IMR-90 (cell line): ENCODE results near the gene GJA8. TPM values are rescaled to one million over a fixed set of nuclear protein-coding genes. Genes with fewer than 3 reads are reported as not detected.

Experiments
- ATAC-seq: fragments of 200-7000 bp; cut with Tn5 transposase; 2 replicates; pipeline ENCODE4 v1.9.1; 2020; ENCODE audit warnings: low read depth, mild to moderate bottlenecking, moderate library complexity
- BruUV-seq: library from RNA; stranded (reverse); fragments of 400-500 nt; replicated peaks from 2 replicates; lab custom pipeline; 2021; lab: Mats Ljungman, UMichigan
- CTCF ChIA-PET: fragments of 300-600 bp; formaldehyde crosslinking; extraction: SDS; loops from one replicate; lab custom pipeline; 2021; ENCODE audit warnings: antibody characterized with exemption; lab: Yijun Ruan, JAX
- POLR2A ChIA-PET: fragments of 300-600 bp; sonication (Branson Sonifier 250); formaldehyde crosslinking; loops from one replicate; lab custom pipeline; 2022; ENCODE audit warnings: antibody characterized with exemption; ENCODE audit not compliant: unreplicated experiment; lab: Charles Lee
- DNase-seq: peaks from one replicate; pipeline ENCODE4 v3.0.0; 2013
- H2AFZ ChIP-seq: replicated peaks from 2 replicates; pipeline ENCODE3; 2013; ENCODE audit warnings: low read length, mild to moderate bottlenecking; ENCODE audit not compliant: poor library complexity
- H2AK5ac ChIP-seq: 2 replicates; pipeline ENCODE4 v1.6.1; 2013; ENCODE audit warnings: low read depth, low read length, inconsistent platforms
- H2AK9ac ChIP-seq: replicated peaks from 2 replicates; pipeline ENCODE3; 2013; ENCODE audit warnings: mild to moderate bottlenecking, low read depth, low read length, moderate library complexity; ENCODE audit not compliant: poor library complexity
- H2BK120ac ChIP-seq: 2 replicates; pipeline ENCODE4 v1.6.1; 2013; ENCODE audit warnings: low read depth, low read length, inconsistent platforms
- H2BK15ac ChIP-seq: 3 replicates; pipeline ENCODE4 v1.6.1; 2013; ENCODE audit warnings: low read depth, low read length, inconsistent platforms
- H2BK20ac ChIP-seq: 2 replicates; pipeline ENCODE4 v1.6.1; 2013; ENCODE audit warnings: low read depth, mild to moderate bottlenecking, inconsistent platforms, low read length, moderate library complexity
- H2BK5ac ChIP-seq: 2 replicates; pipeline ENCODE4 v1.6.1; 2013; ENCODE audit warnings: mild to moderate bottlenecking, low read depth, low read length, inconsistent platforms; ENCODE audit not compliant: poor library complexity, severe bottlenecking
- H3K14ac ChIP-seq: replicated peaks from 2 replicates; pipeline ENCODE4 v1.6.1; 2013; ENCODE audit warnings: low read depth, low read length, inconsistent platforms
- H3K18ac ChIP-seq: 2 replicates; pipeline ENCODE4 v1.6.1; 2013; ENCODE audit warnings: low read depth, low read length, control low read depth
- H3K23ac ChIP-seq: 2 replicates; pipeline ENCODE4 v1.6.1; 2013; ENCODE audit warnings: low read depth, low read length, inconsistent platforms
- H3K27ac ChIP-seq: 2 replicates; pipeline ENCODE4 v1.5.1; 2013; ENCODE audit warnings: mild to moderate bottlenecking, control low read depth, low read length; ENCODE audit not compliant: insufficient read depth
- H3K27me3 ChIP-seq: 2 replicates; pipeline ENCODE4 v1.6.1; 2013; ENCODE audit warnings: low read length; ENCODE audit not compliant: control insufficient read depth, insufficient read depth
- H3K36me3 ChIP-seq: 2 replicates; pipeline ENCODE4 v1.6.1; 2013; ENCODE audit warnings: low read length, mixed read lengths; ENCODE audit not compliant: control insufficient read depth, insufficient read depth
- H3K4ac ChIP-seq: 2 replicates; pipeline ENCODE4 v1.6.1; 2013; ENCODE audit warnings: low read depth, low read length, inconsistent platforms
- H3K4me1 ChIP-seq: 2 replicates; pipeline ENCODE4 v1.6.1; 2013; ENCODE audit warnings: low read length, mixed read lengths; ENCODE audit not compliant: control insufficient read depth, insufficient read depth
- H3K4me2 ChIP-seq: 2 replicates; pipeline ENCODE4 v1.6.1; 2013; ENCODE audit warnings: low read depth, mild to moderate bottlenecking, control low read depth, low read length, moderate library complexity
- H3K4me3 ChIP-seq: 2 replicates; pipeline ENCODE4 v1.5.1; 2013; ENCODE audit warnings: low read depth, mild to moderate bottlenecking, control low read depth, low read length, moderate library complexity; ENCODE audit not compliant: insufficient read depth
- H3K56ac ChIP-seq: 2 replicates; pipeline ENCODE4 v1.6.1; 2013; ENCODE audit warnings: low read length, inconsistent platforms; ENCODE audit not compliant: insufficient read depth; ENCODE audit errors: extremely low read depth
- H3K79me1 ChIP-seq, 2 experiments: 2 replicates each; pipeline ENCODE4 v1.6.1; 2013; ENCODE audit warnings: low read length in 2 of 2, inconsistent platforms in 1 of 2, low read depth in 1 of 2
- H3K9ac ChIP-seq: 2 replicates; pipeline ENCODE4 v1.6.1; 2013; ENCODE audit warnings: low read depth, low read length, control low read depth
- H3K9me1 ChIP-seq: 2 replicates; pipeline ENCODE4 v1.6.1; 2013; ENCODE audit warnings: low read length, inconsistent platforms; ENCODE audit not compliant: insufficient read depth
- H3K9me3 ChIP-seq: 2 replicates; pipeline ENCODE4 v1.6.1; 2013; ENCODE audit warnings: low read length; ENCODE audit not compliant: control insufficient read depth, insufficient read depth
- H4K20me1 ChIP-seq: 2 replicates; pipeline ENCODE4 v1.6.1; 2013; ENCODE audit warnings: low read length, inconsistent platforms; ENCODE audit not compliant: insufficient read depth
- H4K5ac ChIP-seq: 2 replicates; pipeline ENCODE4 v1.6.1; 2013; ENCODE audit warnings: mild to moderate bottlenecking, low read depth, low read length, control low read depth
- H4K8ac ChIP-seq, 2 experiments: 2 replicates each; pipeline ENCODE4 v1.6.1; 2013; ENCODE audit warnings: low read depth in 2 of 2, low read length in 2 of 2, control low read depth in 1 of 2, inconsistent platforms in 1 of 2
- H4K91ac ChIP-seq: 2 replicates; pipeline ENCODE4 v1.6.1; 2013; ENCODE audit warnings: low read depth, low read length, inconsistent platforms; ENCODE audit not compliant: insufficient read depth
- ELK1 ChIP-seq: fragments of 150-350 bp; IDR thresholded peaks from 2 replicates; pipeline ENCODE4 v1.6.1; 2016; ENCODE audit warnings: low read depth, mild to moderate bottlenecking, low read length, moderate library complexity, borderline replicate concordance
- RFX5 ChIP-seq: IDR thresholded peaks from 2 replicates; pipeline ENCODE4 v1.8.0; 2012; ENCODE audit warnings: low read depth, mild to moderate bottlenecking, low read length, moderate library complexity
- WGBS, 2 experiments: methylation state at CpG; one replicate each; pipeline versions ENCODE4 v1.1.5 to v1.1.7; 2013; ENCODE audit warnings: missing lambda C conversion rate in 2 of 2; ENCODE audit not compliant: insufficient read length in 1 of 2; ENCODE audit errors: extremely low coverage in 2 of 2; 5-methylcytosine and 5-hydroxymethylcytosine counted together
- dilution Hi-C: fragments of 300-500 bp; cut with HindIII; formaldehyde crosslinking; loops from one replicate; pipeline ENCODE4 v1.14.3; 2018; ENCODE audit warnings: low sequenced_read_pairs; ENCODE audit not compliant: unreplicated experiment
- in situ Hi-C: fragments of 300-500 bp; cut with MboI; formaldehyde crosslinking; loops from 3 replicates; pipeline ENCODE4 v1.14.3; 2019; ENCODE audit warnings: low sequenced_read_pairs, inconsistent platforms, mixed read lengths
- intact Hi-C: fragments of 100-400 bp; cut with micrococcal nuclease; formaldehyde crosslinking; loops from 2 replicates; pipeline ENCODE4 v1.10.0; 2022
- polyA plus RNA-seq, 3 experiments: library from polyadenylated mRNA; depleted of rRNA; stranded (reverse); fragments of >200 nt; gene quantifications; 2 replicates each; pipeline ENCODE4 v1.2.3, GENCODE V29; 2012; ENCODE audit warnings: low replicate concordance in 1 of 3
- total RNA-seq: library from RNA; depleted of rRNA; stranded (reverse); fragments of >200 nt; gene quantifications from 2 replicates; pipeline ENCODE4 v1.2.3, GENCODE V29; 2012

Gene GJA8
- total and polyA plus RNA-seq, 2 of the 4 experiments (the other 2 are of a cell fraction) = not detected

- H3K14ac ChIP-seq = no peak overlapping the region
- intact Hi-C loops = loop anchor here (1.0 to 5.0 kb wide), 5 partner anchors 252 to 719 kb away; partner anchors contain the start of gene PRKAB2
- H3K4me3 ChIP-seq = no peak overlapping the region
- no peak overlapping the region for H3K27ac ChIP-seq
- dilution Hi-C loops = no loop called here
- H4K91ac ChIP-seq = no peak overlapping the region
- no peak overlapping the region for H2AK5ac ChIP-seq
- H2BK5ac ChIP-seq = no peak overlapping the region
- no peak overlapping the region for H3K4me2 ChIP-seq
- H3K79me1 ChIP-seq = no peaks in the 10 kb centered on the region
- H3K9me1 ChIP-seq = no peaks in the 10 kb centered on the region
- H2BK20ac ChIP-seq = no peak overlapping the region
- no peaks in the 10 kb centered on the region for H3K9me3 ChIP-seq
- no CpG with 5 or more reads among the region's 5 CpGs for WGBS, 2 experiments
- no peak overlapping the region for H2AK9ac ChIP-seq
- no peaks in the 10 kb centered on the region for H3K36me3 ChIP-seq
- no peak overlapping the region for H3K18ac ChIP-seq
- peaks cover 4% of the 10 kb centered on the region for H3K27me3 ChIP-seq
- no peak overlapping the region for H2BK15ac ChIP-seq
- no peaks in the 10 kb centered on the region for H3K4me1 ChIP-seq
- H3K4ac ChIP-seq = no peak overlapping the region
- ChIA-PET CTCF (interaction anchor here (0.9 to 1.6 kb wide), 9 partner anchors 8 to 396 kb away, joined by 3 to 10 read pairs (median 4); partner anchors contain the start of gene GJA8), POLR2A (no interaction called here)
- no peak for ATAC-seq
- in situ Hi-C loops = loop anchor here (10.0 to 25.0 kb wide), 2 partner anchors 257 to 405 kb away; no protein-coding TSS in a partner anchor
- H3K23ac ChIP-seq = no peak overlapping the region
- H2BK120ac ChIP-seq = no peak overlapping the region
- no peak overlapping the region for H4K5ac ChIP-seq
- H3K56ac ChIP-seq = no peak overlapping the region
- H4K8ac ChIP-seq = no peak overlapping the region
- H3K9ac ChIP-seq = no peak overlapping the region
- no peaks in the 10 kb centered on the region for H4K20me1 ChIP-seq
- BruUV-seq = no TSS peak
- TF ChIP-seq ELK1 = no peak
- TF ChIP-seq RFX5 = no peak
- no peak overlapping the region for H2AFZ ChIP-seq
- no peak for DNase-seq
Observed at GRCh38 chr1:147892216-147892615, 10.4 kb upstream of the GJA8 start.
